ENCODE measurements around the gene PTCD3.

- no peak for TF ChIP-seq CTCF (conservative IDR thresholded peaks at IDR 0.05; ENCODE audit: low read length)
- TF ChIP-seq EZH2phosphoT487 (IDR thresholded peaks at IDR 0.05; ENCODE audit: borderline replicate concordance): no peak
These were observed 23.3 kb upstream of the PTCD3 start for GRCh38 chr2:86082756-86083155.

Measured in Loucy (cell line).